Thymus (tissue), 11 donors: Measurements from ENCODE around the gene ARHGEF6. TPM values are rescaled to one million over a fixed set of nuclear protein-coding genes. Genes with fewer than 3 reads are reported as not detected.
"Not testable (repeated sequence)": the region's sequence is repeated elsewhere in the genome, so short reads cannot be mapped to it uniquely, and the experiment has no call there.

Source experiments
- DNase-seq, 9 donors: peaks; one replicate each; pipeline ENCODE4 v3.0.0-alpha.2; 2013; ENCODE audit warnings: low spot score in 9 of 9, low read depth in 6 of 9, missing footprints in 1 of 9
- H3K27ac ChIP-seq, 2 donors: one replicate each; pipeline ENCODE4 v1.5.1; 2013; ENCODE audit warnings: control low read depth in 1 of 2, low read depth in 1 of 2, low read length in 1 of 2, mild to moderate bottlenecking in 1 of 2, moderate library complexity in 1 of 2
- H3K27me3 ChIP-seq, 2 donors: one replicate each; pipeline ENCODE4 v1.5.1; 2013; ENCODE audit warnings: low read length in 1 of 2; ENCODE audit not compliant: control insufficient read depth in 2 of 2, insufficient read depth in 1 of 2
- H3K36me3 ChIP-seq, 2 donors: one replicate each; pipeline ENCODE4 v1.5.1; 2013; ENCODE audit warnings: low read length in 1 of 2, mild to moderate bottlenecking in 1 of 2, moderate library complexity in 1 of 2; ENCODE audit not compliant: control insufficient read depth in 2 of 2, insufficient read depth in 2 of 2
- H3K4me1 ChIP-seq, 2 donors: one replicate each; pipeline ENCODE4 v1.5.1; 2013; ENCODE audit warnings: low read length in 2 of 2; ENCODE audit not compliant: control insufficient read depth in 2 of 2, insufficient read depth in 2 of 2
- H3K4me3 ChIP-seq, 2 donors: one replicate each; pipeline ENCODE4 v1.5.1; 2013; ENCODE audit warnings: low read length in 2 of 2, control low read depth in 1 of 2, mild to moderate bottlenecking in 1 of 2
- H3K9me3 ChIP-seq, 2 donors: one replicate each; pipeline ENCODE4 v1.5.1; 2013; ENCODE audit warnings: low read length in 1 of 2, mild to moderate bottlenecking in 1 of 2; ENCODE audit not compliant: control insufficient read depth in 2 of 2, insufficient read depth in 1 of 2
- WGBS: extraction: QIAGEN DNeasy Blood & Tissue Kit; methylation state at CpG from one replicate; pipeline ENCODE4 v1.1.7; 2013; 5-methylcytosine and 5-hydroxymethylcytosine counted together
- polyA plus RNA-seq: library from polyadenylated mRNA; stranded (reverse); fragments of 200-250 nt; gene quantifications from one replicate; pipeline ENCODE4 v1.2.3, GENCODE V29; 2013
- total RNA-seq: library from RNA; stranded (reverse); fragments of 120-200 nt; gene quantifications from one replicate; pipeline ENCODE4 v1.2.4, GENCODE V29; 2013
- donor health status: healthy.

ARHGEF6 gene
- total and polyA plus RNA-seq, 2 donors: 37.2 to 73.9 TPM

- not testable (repeated sequence) for DNase-seq, H3K27ac ChIP-seq, H3K27me3 ChIP-seq, H3K4me3 ChIP-seq, H3K4me1 ChIP-seq, H3K36me3 ChIP-seq, H3K9me3 ChIP-seq
- WGBS: over 99% methylated on average over 3 of the region's 3 CpGs
Observed at GRCh38 chrX:136794660-136795059, 13.9 kb upstream of the ARHGEF6 start.

- no peak overlapping the region for H3K27ac ChIP-seq
- no peaks in the 10 kb centered on the region for H3K9me3 ChIP-seq
- no peak overlapping the region for H3K4me3 ChIP-seq
- WGBS: 94% methylated on average over 1 of the region's 1 CpG
- DNase-seq: no peak
- H3K27me3 ChIP-seq: no peaks in the 10 kb centered on the region
- no peaks in the 10 kb centered on the region for H3K36me3 ChIP-seq
- peaks cover 0 to 4% of the 10 kb centered on the region in 2 donors for H3K4me1 ChIP-seq
Observed at GRCh38 chrX:136794080-136794479, 13.3 kb upstream of the ARHGEF6 start.

GRCh38 chrX:136789856-136790255 lies 9.1 kb upstream of the ARHGEF6 start:
- Histone ChIP-seq H3K36me3 (no peaks in the 10 kb centered on the region), H3K4me3 (no peak overlapping the region), H3K27ac (no peak overlapping the region), H3K9me3 (no peaks in the 10 kb centered on the region), H3K4me1 (no peaks in the 10 kb centered on the region), H3K27me3 (no peaks in the 10 kb centered on the region)
- no peak for DNase-seq
- whole genome bisulfite sequencing: 61% methylated on average over 4 of the region's 4 CpGs

GRCh38 chrX:136784231-136784630 lies 3.5 kb upstream of the ARHGEF6 start:
- peaks cover 0 to 7% of the 10 kb centered on the region in 2 donors for H3K4me1 ChIP-seq
- 61% methylated on average over 1 of the region's 1 CpG for WGBS
- no peak overlapping the region for H3K27ac ChIP-seq
- DNase-seq: no peak
- H3K36me3 ChIP-seq: no peaks in the 10 kb centered on the region
- no peaks in the 10 kb centered on the region for H3K27me3 ChIP-seq
- H3K4me3 ChIP-seq: no peak overlapping the region
- H3K9me3 ChIP-seq: no peaks in the 10 kb centered on the region

GRCh38 chrX:136783159-136783558 lies 2.4 kb upstream of the ARHGEF6 start:
- no peak for DNase-seq
- no peak overlapping the region for H3K27ac ChIP-seq
- H3K36me3 ChIP-seq: no peaks in the 10 kb centered on the region

GRCh38 chrX:136781180-136781797 lies 557 bp upstream of the ARHGEF6 start:
- DNase-seq: peak in 1 of 9 donors; percentile 47

More at GRCh38 chrX:136783159-136783558, 2.4 kb upstream of the ARHGEF6 start:
- Histone ChIP-seq H3K9me3 (no peaks in the 10 kb centered on the region), H3K4me3 (no peak overlapping the region), H3K27me3 (no peaks in the 10 kb centered on the region), H3K4me1 (peaks cover 0 to 13% of the 10 kb centered on the region in 2 donors)

GRCh38 chrX:136780241-136780640 lies 491 bp downstream of the ARHGEF6 start:
- Histone ChIP-seq H3K4me3 (peak overlapping the region; percentile 65 to 69), H3K4me1 (peaks cover 2 to 13% of the 10 kb centered on the region in 2 donors), H3K9me3 (no peaks in the 10 kb centered on the region), H3K27ac (peak overlapping the region; percentile 89 to 94), H3K27me3 (no peaks in the 10 kb centered on the region), H3K36me3 (no peaks in the 10 kb centered on the region)
- DNase-seq: peak in 1 of 9 donors; percentile 45
- 3% methylated on average over 2 of the region's 2 CpGs for WGBS

More at GRCh38 chrX:136781180-136781797, 557 bp upstream of the ARHGEF6 start:
- Histone ChIP-seq H3K27ac (peak overlapping the region; percentile 86 to 94), H3K9me3 (no peaks in the 10 kb centered on the region), H3K4me1 (peaks cover 1 to 13% of the 10 kb centered on the region in 2 donors), H3K27me3 (no peaks in the 10 kb centered on the region), H3K36me3 (no peaks in the 10 kb centered on the region), H3K4me3 (peak overlapping the region; percentile 65 to 69)
- 20% methylated on average over 9 of the region's 9 CpGs for WGBS

GRCh38 chrX:136779346-136779781 lies 1.4 kb downstream of the ARHGEF6 start:
- H3K36me3 ChIP-seq: no peaks in the 10 kb centered on the region
- no peaks in the 10 kb centered on the region for H3K27me3 ChIP-seq
- H3K27ac ChIP-seq: peak overlapping the region; percentile 87 to 94
- H3K9me3 ChIP-seq: no peaks in the 10 kb centered on the region
- H3K4me3 ChIP-seq: peak overlapping the region; percentile 65 to 69
- H3K4me1 ChIP-seq: peaks cover 2 to 13% of the 10 kb centered on the region in 2 donors
- 2% methylated on average over 4 of the region's 4 CpGs for WGBS
- DNase-seq: peak in 4 of 9 donors; percentile 40 to 82 (median 55)

GRCh38 chrX:136778916-136779315 lies 1.8 kb downstream of the ARHGEF6 start:
- Histone ChIP-seq H3K9me3 (no peaks in the 10 kb centered on the region), H3K4me1 (peaks cover 2 to 13% of the 10 kb centered on the region in 2 donors), H3K27me3 (no peaks in the 10 kb centered on the region), H3K27ac (peak overlapping the region; percentile 87 to 94), H3K36me3 (no peaks in the 10 kb centered on the region), H3K4me3 (peak overlapping the region; percentile 65 to 69)
- DNase-seq: no peak
